ENCODE measurements around the gene TRA2A.

The TRA2A gene

GRCh38 chr7:23470330-23471105 lies 61.3 kb downstream of the TRA2A start, which contains the start of gene IGF2BP3:
Gene IGF2BP3 (minus strand): TSS chr7:23470491. CDS start chr7:23470110, 381 bp downstream.
- DNase-seq (ENCODE audit: low spot score), result no peak

- no peak for DNase-seq (ENCODE audit: low spot score)
These were observed 61.9 kb downstream of the TRA2A start for GRCh38 chr7:23469961-23470250.

- DNase-seq (ENCODE audit: low spot score), result no peak
These were observed 62.4 kb downstream of the TRA2A start for GRCh38 chr7:23469150-23469960.

- no peak for DNase-seq (ENCODE audit: low spot score)
These were observed 63.1 kb downstream of the TRA2A start for GRCh38 chr7:23468526-23469149.

- no peak for DNase-seq (ENCODE audit: low spot score)
These were observed 63.8 kb downstream of the TRA2A start for GRCh38 chr7:23467806-23468525.

- DNase-seq (ENCODE audit: low spot score), result no peak
These were observed 64.4 kb downstream of the TRA2A start for GRCh38 chr7:23467291-23467805.

- no peak for DNase-seq (ENCODE audit: low spot score)
These were observed 68.9 kb downstream of the TRA2A start for GRCh38 chr7:23462846-23463245.

- DNase-seq (ENCODE audit: low spot score), result no peak
These were observed 73.7 kb downstream of the TRA2A start for GRCh38 chr7:23458044-23458443.

- no peak for DNase-seq (ENCODE audit: low spot score)
These were observed 75.7 kb downstream of the TRA2A start for GRCh38 chr7:23456093-23456492.

- no peak for DNase-seq (ENCODE audit: low spot score)
These were observed 76.8 kb downstream of the TRA2A start for GRCh38 chr7:23454881-23455526.
